Measurements from ENCODE around the gene HOXA3. TPM values are rescaled to one million over a fixed set of nuclear protein-coding genes. Genes with fewer than 3 reads are reported as not detected.
A peak's percentile ranks its signal among the peaks of the same experiment; 100 is the strongest.

Gene HOXA3
- total RNA-seq, 1 experiment from 2014 or later = 9.2 TPM

DNA sequence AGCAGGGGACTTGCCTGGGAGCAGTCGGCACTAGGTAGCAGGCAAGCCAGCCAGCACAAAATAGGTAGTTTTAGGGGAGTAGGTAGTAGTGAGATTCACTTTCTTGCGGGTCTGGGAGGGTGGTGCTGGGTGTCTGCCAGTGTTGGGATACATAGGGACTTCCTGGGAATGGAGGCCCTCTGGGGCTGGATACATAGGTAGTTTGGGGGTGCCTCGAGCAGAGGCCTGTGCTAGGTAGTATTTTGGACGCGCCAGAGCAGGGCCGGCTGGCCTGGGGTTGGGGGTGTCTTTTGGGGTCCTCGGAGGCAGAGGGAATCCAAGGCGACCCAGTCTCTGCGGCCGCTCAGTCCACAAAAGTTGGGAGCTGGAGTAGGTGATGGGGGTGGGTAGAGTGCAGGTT, 2.0 kb upstream of the HOXA3 start:
- TF ChIP-seq, protein P1, sequence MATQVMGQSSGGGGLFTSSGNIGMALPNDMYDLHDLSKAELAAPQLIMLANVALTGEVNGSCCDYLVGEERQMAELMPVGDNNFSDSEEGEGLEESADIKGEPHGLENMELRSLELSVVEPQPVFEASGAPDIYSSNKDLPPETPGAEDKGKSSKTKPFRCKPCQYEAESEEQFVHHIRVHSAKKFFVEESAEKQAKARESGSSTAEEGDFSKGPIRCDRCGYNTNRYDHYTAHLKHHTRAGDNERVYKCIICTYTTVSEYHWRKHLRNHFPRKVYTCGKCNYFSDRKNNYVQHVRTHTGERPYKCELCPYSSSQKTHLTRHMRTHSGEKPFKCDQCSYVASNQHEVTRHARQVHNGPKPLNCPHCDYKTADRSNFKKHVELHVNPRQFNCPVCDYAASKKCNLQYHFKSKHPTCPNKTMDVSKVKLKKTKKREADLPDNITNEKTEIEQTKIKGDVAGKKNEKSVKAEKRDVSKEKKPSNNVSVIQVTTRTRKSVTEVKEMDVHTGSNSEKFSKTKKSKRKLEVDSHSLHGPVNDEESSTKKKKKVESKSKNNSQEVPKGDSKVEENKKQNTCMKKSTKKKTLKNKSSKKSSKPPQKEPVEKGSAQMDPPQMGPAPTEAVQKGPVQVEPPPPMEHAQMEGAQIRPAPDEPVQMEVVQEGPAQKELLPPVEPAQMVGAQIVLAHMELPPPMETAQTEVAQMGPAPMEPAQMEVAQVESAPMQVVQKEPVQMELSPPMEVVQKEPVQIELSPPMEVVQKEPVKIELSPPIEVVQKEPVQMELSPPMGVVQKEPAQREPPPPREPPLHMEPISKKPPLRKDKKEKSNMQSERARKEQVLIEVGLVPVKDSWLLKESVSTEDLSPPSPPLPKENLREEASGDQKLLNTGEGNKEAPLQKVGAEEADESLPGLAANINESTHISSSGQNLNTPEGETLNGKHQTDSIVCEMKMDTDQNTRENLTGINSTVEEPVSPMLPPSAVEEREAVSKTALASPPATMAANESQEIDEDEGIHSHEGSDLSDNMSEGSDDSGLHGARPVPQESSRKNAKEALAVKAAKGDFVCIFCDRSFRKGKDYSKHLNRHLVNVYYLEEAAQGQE (IDR thresholded peaks at IDR 0.05; ENCODE audit: low read depth) = no peak
- TF ChIP-seq POLR2A (IDR thresholded peaks at IDR 0.05; ENCODE audit: borderline replicate concordance, extremely low read depth, insufficient read depth, insufficient read length) (no peak), POLR2AphosphoS5 (IDR thresholded peaks at IDR 0.05; ENCODE audit: low read depth, low read length) (no peak), EGR1 (IDR thresholded peaks at IDR 0.05; ENCODE audit: low read depth) (no peak), JUND (IDR thresholded peaks at IDR 0.05) (no peak), MAX (IDR thresholded peaks at IDR 0.05) (no peak), ELF1 (IDR thresholded peaks at IDR 0.05; ENCODE audit: borderline replicate concordance, low read depth) (no peak), ZFX (IDR thresholded peaks at IDR 0.05) (no peak), CEBPB (IDR thresholded peaks at IDR 0.05; ENCODE audit: low read depth) (no peak), EZH2 (IDR thresholded peaks at IDR 0.05) (no peak), CBX3 (IDR thresholded peaks at IDR 0.05; ENCODE audit: low read depth) (no peak), SP1 (IDR thresholded peaks at IDR 0.05; ENCODE audit: low read depth) (no peak), EZH2phosphoT487 (IDR thresholded peaks at IDR 0.05; ENCODE audit: borderline replicate concordance) (no peak), SIN3A (IDR thresholded peaks at IDR 0.05; ENCODE audit: low read depth) (no peak), ZNF274 (IDR thresholded peaks at IDR 0.05; ENCODE audit: low read depth, low read length) (no peak), ATF3 (IDR thresholded peaks at IDR 0.05) (no peak), CTCF (IDR thresholded peaks at IDR 0.05 in 2 of 3, conservative IDR thresholded peaks at IDR 0.05 in 1 of 3; ENCODE audit: borderline replicate concordance in 1 of 3, insufficient read depth in 1 of 3, low read depth in 2 of 3, low read length in 2 of 3) (no peak)
- TF ChIP-seq, protein P2, sequence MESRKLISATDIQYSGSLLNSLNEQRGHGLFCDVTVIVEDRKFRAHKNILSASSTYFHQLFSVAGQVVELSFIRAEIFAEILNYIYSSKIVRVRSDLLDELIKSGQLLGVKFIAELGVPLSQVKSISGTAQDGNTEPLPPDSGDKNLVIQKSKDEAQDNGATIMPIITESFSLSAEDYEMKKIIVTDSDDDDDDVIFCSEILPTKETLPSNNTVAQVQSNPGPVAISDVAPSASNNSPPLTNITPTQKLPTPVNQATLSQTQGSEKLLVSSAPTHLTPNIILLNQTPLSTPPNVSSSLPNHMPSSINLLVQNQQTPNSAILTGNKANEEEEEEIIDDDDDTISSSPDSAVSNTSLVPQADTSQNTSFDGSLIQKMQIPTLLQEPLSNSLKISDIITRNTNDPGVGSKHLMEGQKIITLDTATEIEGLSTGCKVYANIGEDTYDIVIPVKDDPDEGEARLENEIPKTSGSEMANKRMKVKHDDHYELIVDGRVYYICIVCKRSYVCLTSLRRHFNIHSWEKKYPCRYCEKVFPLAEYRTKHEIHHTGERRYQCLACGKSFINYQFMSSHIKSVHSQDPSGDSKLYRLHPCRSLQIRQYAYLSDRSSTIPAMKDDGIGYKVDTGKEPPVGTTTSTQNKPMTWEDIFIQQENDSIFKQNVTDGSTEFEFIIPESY (IDR thresholded peaks at IDR 0.05; ENCODE audit: extremely low read depth, insufficient replicate concordance, low read length) = no peak
- Histone ChIP-seq H3K9ac (ENCODE audit: low read length) (no peak overlapping the region), H3K9me2 (ENCODE audit: insufficient read depth) (no peaks in the 10 kb centered on the region), H3K4me2 (ENCODE audit: low read length) (no peak overlapping the region), H4K20me1 (ENCODE audit: insufficient read depth) (no peaks in the 10 kb centered on the region), H3K79me2 (ENCODE audit: insufficient read depth, low read length) (peaks cover 35% of the 10 kb centered on the region), H3K4me1 (ENCODE audit: control insufficient read depth in 1 of 2, insufficient read depth in 2 of 2, low read length in 2 of 2) (peaks cover 21 to 58% of the 10 kb centered on the region in 2 experiments), H3K9me3 (ENCODE audit: control insufficient read depth in 1 of 2, insufficient read depth in 1 of 2, low read depth in 1 of 2, low read length in 2 of 2) (no peaks in the 10 kb centered on the region), H3K4me3 (replicated peaks in 1 of 2; ENCODE audit: low read depth in 1 of 2, low read length in 2 of 2) (no peak overlapping the region), H3K27ac (ENCODE audit: low read depth, low read length) (0 out of 2 replicates have a peak overlapping the region, but pooled peaks have one; percentile 91), H2AFZ (ENCODE audit: low read depth, low read length, poor library complexity, severe bottlenecking) (no peak overlapping the region), H3K27me3 (ENCODE audit: insufficient read depth, low read length) (no peaks in the 10 kb centered on the region), H3K36me3 (ENCODE audit: control insufficient read depth in 1 of 2, insufficient read depth in 2 of 2, low read length in 2 of 2) (no peaks in the 10 kb centered on the region)
- ATAC-seq (no peak), DNase-seq (ENCODE audit: low read depth, low spot score) (no peak)
- POLR2A ChIA-PET = no interaction called here
- TSS peak; percentile 11 for BruUV-seq (replicated peaks)
- CTCF ChIA-PET = no interaction called here
- RAD21 ChIA-PET (ENCODE audit: low non-redundant PET in 1 of 2, low total read pairs in 2 of 2, uncharacterized antibody in 2 of 2, unreplicated experiment in 2 of 2) = no interaction called here
- intact Hi-C loops (cut with micrococcal nuclease) = loop anchor here (5.0 kb wide), 1 partner anchor 302 kb away; no protein-coding TSS in a partner anchor

All from HCT116 (cell line).